ENCODE results near the gene ESRRB.

ESRRB gene

DNA sequence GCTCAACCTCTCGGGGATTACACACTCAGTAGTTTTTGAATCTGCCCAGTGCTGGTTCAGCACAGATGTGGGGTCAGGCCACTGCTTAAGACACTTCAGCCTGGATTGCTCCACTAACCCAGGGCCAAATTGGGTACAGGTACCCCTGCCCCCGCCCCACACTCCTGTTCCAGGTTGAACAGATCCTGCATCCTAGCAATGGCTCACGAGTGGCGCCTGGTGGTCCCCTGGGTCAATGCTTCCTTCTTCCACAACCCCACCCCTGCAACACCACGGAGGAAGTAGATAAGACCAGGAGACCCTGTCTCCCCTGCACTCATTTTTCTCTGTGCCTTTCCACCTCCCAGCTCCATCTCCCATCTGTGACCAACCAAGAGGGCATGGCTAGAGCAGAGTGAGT, 108.4 kb downstream of the ESRRB start:
- H3K4me3 ChIP-seq (ENCODE audit: low read length): no peak overlapping the region
- DNase-seq (ENCODE audit: low read depth): no peak
- no peak for TF ChIP-seq CTCF (conservative IDR thresholded peaks at IDR 0.05; ENCODE audit: low read depth, low read length)

DNA sequence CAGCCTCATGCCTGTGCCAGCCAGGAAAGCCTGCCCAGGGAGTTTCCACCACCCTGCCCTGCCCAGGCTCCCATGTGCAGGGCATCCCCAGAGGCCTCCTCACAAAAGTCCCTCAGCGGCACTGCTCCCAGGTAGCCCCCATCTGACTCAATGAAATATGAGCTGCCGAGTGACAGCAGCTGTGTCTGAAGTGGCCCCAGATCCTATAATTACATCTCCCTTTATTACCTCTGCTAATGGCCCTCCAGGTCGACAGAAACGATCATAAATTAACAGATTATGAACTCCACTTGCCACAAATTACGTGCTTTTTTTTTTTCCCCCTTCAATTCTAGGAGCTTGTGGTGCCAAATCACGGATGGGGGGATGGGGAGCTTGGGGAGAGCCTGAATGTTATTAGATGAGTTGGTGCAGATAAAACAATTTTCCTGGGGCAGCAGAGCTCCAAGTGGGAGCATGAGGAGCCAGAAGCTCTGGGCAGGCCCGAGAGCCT, 110.4 kb downstream of the ESRRB start:
- H3K4me3 ChIP-seq (ENCODE audit: low read length): no peak overlapping the region
- TF ChIP-seq CTCF (conservative IDR thresholded peaks at IDR 0.05; ENCODE audit: low read depth, low read length): no peak
- no peak for DNase-seq (ENCODE audit: low read depth)

DNA sequence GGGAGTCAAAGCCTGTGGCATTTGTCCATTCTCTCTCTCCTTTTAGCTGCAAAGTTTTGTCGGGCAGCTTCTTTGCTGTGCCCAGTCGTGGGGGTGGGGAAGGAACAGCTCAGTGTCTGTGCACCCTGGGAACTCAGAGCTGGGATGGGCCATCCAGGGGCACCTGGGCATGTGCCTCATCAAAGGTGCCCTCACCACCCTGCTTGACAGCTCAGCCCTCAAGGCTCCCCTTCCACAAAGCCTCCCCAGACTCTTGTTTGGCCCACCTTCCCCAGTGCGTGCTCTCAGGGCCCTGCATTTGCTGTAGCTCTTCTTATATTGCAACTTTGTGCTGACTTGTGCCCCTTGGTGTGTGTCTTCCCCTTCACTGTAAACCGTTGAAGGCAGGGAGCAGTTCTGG, 112.6 kb downstream of the ESRRB start:
- no peak for TF ChIP-seq CTCF (conservative IDR thresholded peaks at IDR 0.05; ENCODE audit: low read depth, low read length)
- DNase-seq (ENCODE audit: low read depth): no peak

GRCh38 chr14:76489667-76490066, 113.7 kb downstream of the ESRRB start:
- DNase-seq (ENCODE audit: low read depth): no peak
- no peak for TF ChIP-seq CTCF (conservative IDR thresholded peaks at IDR 0.05; ENCODE audit: low read depth, low read length)

More for the DNA sequence above, 112.6 kb downstream of the ESRRB start:
- no peak overlapping the region for H3K4me3 ChIP-seq (ENCODE audit: low read length)

GRCh38 chr14:76490111-76490510, 114.2 kb downstream of the ESRRB start:
- H3K4me3 ChIP-seq (ENCODE audit: low read length): no peak overlapping the region
- TF ChIP-seq CTCF (conservative IDR thresholded peaks at IDR 0.05; ENCODE audit: low read depth, low read length): no peak
- no peak for DNase-seq (ENCODE audit: low read depth)

More at GRCh38 chr14:76489667-76490066, 113.7 kb downstream of the ESRRB start:
- no peak overlapping the region for H3K4me3 ChIP-seq (ENCODE audit: low read length)

DNA sequence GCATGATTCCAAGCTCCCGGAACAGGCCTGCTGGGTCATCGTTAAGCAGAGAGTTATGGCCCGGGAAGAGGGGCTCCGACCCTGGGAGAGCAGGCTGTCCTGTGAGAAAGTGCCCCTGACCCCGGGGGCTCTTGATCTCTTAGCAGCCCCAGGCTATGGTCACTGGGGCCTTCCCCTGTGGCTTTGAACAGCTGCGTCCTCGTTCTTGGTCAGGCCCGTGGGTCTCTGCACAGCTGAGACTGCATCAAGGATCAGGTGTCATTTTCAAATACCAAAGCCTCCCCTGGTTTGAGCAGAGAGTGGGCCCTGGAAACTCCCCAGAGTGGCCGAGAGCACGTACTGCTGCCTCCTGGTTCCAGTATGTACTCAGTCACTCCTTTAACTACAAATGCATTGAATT, 114.8 kb downstream of the ESRRB start:
- no peak overlapping the region for H3K4me3 ChIP-seq (ENCODE audit: low read length)
- DNase-seq (ENCODE audit: low read depth): no peak
- no peak for TF ChIP-seq CTCF (conservative IDR thresholded peaks at IDR 0.05; ENCODE audit: low read depth, low read length)

DNA sequence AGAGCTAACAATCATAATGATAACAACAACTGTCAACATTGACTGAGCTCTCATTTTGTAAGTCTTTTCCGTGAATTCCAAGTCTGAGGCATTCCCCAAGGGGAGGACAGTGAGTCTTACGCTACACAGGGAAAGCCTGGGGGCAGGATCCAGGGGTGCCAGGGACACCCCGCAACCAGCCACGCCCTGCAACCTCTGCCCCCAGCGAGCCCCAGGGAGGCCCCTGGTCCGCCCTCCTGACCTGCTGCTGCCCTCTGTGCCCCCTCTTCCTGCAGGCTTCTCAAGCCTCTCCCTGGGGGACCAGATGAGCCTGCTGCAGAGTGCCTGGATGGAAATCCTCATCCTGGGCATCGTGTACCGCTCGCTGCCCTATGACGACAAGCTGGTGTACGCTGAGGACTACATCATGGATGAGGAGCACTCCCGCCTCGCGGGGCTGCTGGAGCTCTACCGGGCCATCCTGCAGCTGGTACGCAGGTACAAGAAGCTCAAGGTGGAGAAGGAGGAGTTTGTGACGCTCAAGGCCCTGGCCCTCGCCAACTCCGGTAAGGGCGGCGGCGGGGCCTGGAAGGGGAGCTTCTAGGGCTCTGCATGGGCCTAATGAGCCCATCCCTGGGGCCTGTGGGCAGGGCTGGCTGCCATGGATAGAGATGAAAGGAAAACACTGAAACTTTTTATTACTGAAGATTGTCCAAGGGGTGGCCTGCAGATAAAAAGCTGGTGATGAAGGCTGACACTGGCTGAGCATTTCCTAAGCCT, 115.4 kb downstream of the ESRRB start:
- no peak for TF ChIP-seq CTCF (conservative IDR thresholded peaks at IDR 0.05; ENCODE audit: low read depth, low read length)
- no peak for DNase-seq (ENCODE audit: low read depth)
- H3K4me3 ChIP-seq (ENCODE audit: low read length): no peak overlapping the region
